ENCODE results near the gene POLR2M. TPM values are rescaled to one million over a fixed set of nuclear protein-coding genes. Genes with fewer than 3 reads are reported as not detected.
A peak's percentile ranks its signal among the peaks of the same experiment; 100 is the strongest.

POLR2M gene
- total RNA-seq, 2 donors from 2014 or later, result 14.5 to 22.6 TPM

GRCh38 chr15:57741089-57741488 lies 34.6 kb downstream of the POLR2M start:
- no peaks in the 10 kb centered on the region for H3K36me3 ChIP-seq (replicated peaks in 1 of 2; ENCODE audit: insufficient read depth in 1 of 2, low read depth in 2 of 2)
- DNase-seq (no peak), ATAC-seq (no peak)
- H3K9me3 ChIP-seq, result no peaks in the 10 kb centered on the region
- H3K4me1 ChIP-seq, result no peaks in the 10 kb centered on the region
- H3K27me3 ChIP-seq, result no peaks in the 10 kb centered on the region
- 42 to 48% methylated on average over 3 of the region's 3 CpGs for WGBS, 2 donors
- TF ChIP-seq CTCF (IDR thresholded peaks at IDR 0.05), result no peak
- TF ChIP-seq POLR2A (IDR thresholded peaks at IDR 0.05), result no peak
- no peak overlapping the region for H3K27ac ChIP-seq
- no peak overlapping the region for H3K4me3 ChIP-seq
- intact Hi-C loops (cut with DNase I), result loop anchor here (10.0 kb wide), 1 partner anchor 124 kb away; no protein-coding TSS in a partner anchor

- H3K36me3 ChIP-seq (replicated peaks in 1 of 2; ENCODE audit: insufficient read depth in 1 of 2, low read depth in 2 of 2), result no peaks in the 10 kb centered on the region
- no peak for ATAC-seq
- no peaks in the 10 kb centered on the region for H3K9me3 ChIP-seq
- 77 to 78% methylated on average over 4 of the region's 4 CpGs for WGBS, 2 donors
- H3K27me3 ChIP-seq, result no peaks in the 10 kb centered on the region
- H3K4me1 ChIP-seq, result no peaks in the 10 kb centered on the region
- TF ChIP-seq CTCF (IDR thresholded peaks at IDR 0.05), result no peak
- TF ChIP-seq POLR2A (IDR thresholded peaks at IDR 0.05), result no peak
- no peak for DNase-seq
- H3K4me3 ChIP-seq, result no peak overlapping the region
- intact Hi-C loops (cut with DNase I), result loop anchor here (10.0 kb wide), 1 partner anchor 121 kb away; no protein-coding TSS in a partner anchor
- H3K27ac ChIP-seq, result no peak overlapping the region
These were observed 36.9 kb downstream of the POLR2M start for GRCh38 chr15:57743424-57743823.

GRCh38 chr15:57746786-57747185 lies 40.3 kb downstream of the POLR2M start:
- DNase-seq (no peak), ATAC-seq (no peak)
- intact Hi-C loops (cut with DNase I), result loop anchor here (10.0 kb wide), 1 partner anchor 118 kb away; no protein-coding TSS in a partner anchor
- Histone ChIP-seq H3K27ac (no peak overlapping the region), H3K4me3 (no peak overlapping the region), H3K4me1 (no peaks in the 10 kb centered on the region), H3K36me3 (replicated peaks in 1 of 2; ENCODE audit: insufficient read depth in 1 of 2, low read depth in 2 of 2) (no peaks in the 10 kb centered on the region), H3K9me3 (no peaks in the 10 kb centered on the region), H3K27me3 (no peaks in the 10 kb centered on the region)
- no peak for TF ChIP-seq POLR2A (IDR thresholded peaks at IDR 0.05)
- TF ChIP-seq CTCF (IDR thresholded peaks at IDR 0.05), result no peak
- 80 to 86% methylated on average over 9 of the region's 9 CpGs for WGBS, 2 donors

- intact Hi-C loops (cut with DNase I), result loop anchor here (10.0 kb wide), 1 partner anchor 117 kb away; no protein-coding TSS in a partner anchor
- WGBS, 2 donors, result 56 to 60% methylated on average over 13 of the region's 13 CpGs
- Histone ChIP-seq H3K4me1 (no peaks in the 10 kb centered on the region), H3K9me3 (no peaks in the 10 kb centered on the region), H3K36me3 (replicated peaks in 1 of 2; ENCODE audit: insufficient read depth in 1 of 2, low read depth in 2 of 2) (no peaks in the 10 kb centered on the region), H3K27ac (no peak overlapping the region), H3K4me3 (no peak overlapping the region), H3K27me3 (no peaks in the 10 kb centered on the region)
- DNase-seq (peak in 1 of 4 donors; percentile 7), ATAC-seq (no peak)
- no peak for TF ChIP-seq CTCF (IDR thresholded peaks at IDR 0.05)
- TF ChIP-seq POLR2A (IDR thresholded peaks at IDR 0.05), result no peak
These were observed 40.8 kb downstream of the POLR2M start for GRCh38 chr15:57747206-57747896.
